Naive thymus-derived CD4-positive, alpha-beta T cell (primary cell): ENCODE measurements around the gene CFDP1. TPM values are rescaled to one million over a fixed set of nuclear protein-coding genes. Genes with fewer than 3 reads are reported as not detected.

Experiments
- ATAC-seq: fragments of 150-1000 bp; cut with Tn5 transposase; 2 replicates; pipeline ENCODE4 v1.10.0; 2021; ENCODE audit warnings: mild to moderate bottlenecking, moderate library complexity
- CTCF ChIA-PET: fragments of 350-600 bp; sonication (Branson Sonifier 250); formaldehyde crosslinking; loops from one replicate; lab custom pipeline; 2021; ENCODE audit warnings: antibody characterized with exemption; lab: Charles Lee
- POLR2A ChIA-PET: fragments of 350-600 bp; sonication (Branson Sonifier 250); formaldehyde crosslinking; loops from one replicate; lab custom pipeline; 2021; ENCODE audit warnings: antibody characterized with exemption, inconsistent platforms; lab: Charles Lee
- DNase-seq, 9 donors: peaks; one replicate each; pipeline versions ENCODE4 v3.0.0 to v3.0.0-alpha.2; 2020 to 2022; ENCODE audit warnings: mixed read lengths in 1 of 9
- H3K27ac ChIP-seq: one replicate; pipeline ENCODE4 v1.7.0; 2013; ENCODE audit warnings: mild to moderate bottlenecking, low read depth, low read length, moderate library complexity
- H3K27me3 ChIP-seq, 2 donors: one replicate each; pipeline ENCODE4 v1.7.0; 2013; ENCODE audit warnings: low read length in 2 of 2, mild to moderate bottlenecking in 2 of 2, moderate library complexity in 2 of 2; ENCODE audit not compliant: control insufficient read depth in 2 of 2, insufficient read depth in 2 of 2
- H3K36me3 ChIP-seq, 3 experiments: 1 replicate in 2 of 3; 2 replicates in 1 of 3; pipeline ENCODE4 v1.7.0; 2013; ENCODE audit warnings: low read length in 3 of 3, mild to moderate bottlenecking in 3 of 3, moderate library complexity in 1 of 3; ENCODE audit not compliant: insufficient read depth in 3 of 3, control insufficient read depth in 2 of 3
- H3K4me1 ChIP-seq, 2 donors: one replicate each; pipeline ENCODE4 v1.7.0; 2013; ENCODE audit warnings: low read length in 2 of 2, mild to moderate bottlenecking in 2 of 2, moderate library complexity in 1 of 2; ENCODE audit not compliant: control insufficient read depth in 2 of 2, insufficient read depth in 2 of 2
- H3K4me3 ChIP-seq: 2 replicates; pipeline ENCODE4 v1.7.0; 2013; ENCODE audit warnings: mild to moderate bottlenecking, low read length
- H3K9me3 ChIP-seq, 3 experiments: 1 replicate in 2 of 3; 2 replicates in 1 of 3; pipeline ENCODE4 v1.7.0; 2013; ENCODE audit warnings: low read length in 3 of 3; ENCODE audit not compliant: control insufficient read depth in 2 of 3
- H3K27ac Mint-ChIP-seq, 9 donors: one replicate each; pipeline ENCODE4 v1.8.0; 2020 to 2022; ENCODE audit warnings: mixed read lengths in 9 of 9, mild to moderate bottlenecking in 8 of 9, moderate library complexity in 5 of 9, inconsistent platforms in 2 of 9
- H3K27me3 Mint-ChIP-seq, 5 donors: one replicate each; pipeline ENCODE4 v1.8.0; 2021 to 2022; ENCODE audit warnings: mixed read lengths in 5 of 5, mild to moderate bottlenecking in 1 of 5
- H3K36me3 Mint-ChIP-seq, 5 donors: one replicate each; pipeline ENCODE4 v1.8.0; 2020 to 2022; ENCODE audit warnings: mixed read lengths in 5 of 5, mild to moderate bottlenecking in 3 of 5, inconsistent platforms in 1 of 5
- H3K4me1 Mint-ChIP-seq, 7 donors: one replicate each; pipeline ENCODE4 v1.8.0; 2020 to 2022; ENCODE audit warnings: mixed read lengths in 7 of 7, mild to moderate bottlenecking in 3 of 7, inconsistent platforms in 1 of 7
- H3K4me3 Mint-ChIP-seq, 10 donors: one replicate each; pipeline ENCODE4 v1.8.0; 2020 to 2022; ENCODE audit warnings: mild to moderate bottlenecking in 10 of 10, mixed read lengths in 10 of 10, moderate library complexity in 6 of 10, inconsistent platforms in 2 of 10
- H3K9me3 Mint-ChIP-seq, 11 donors: one replicate each; pipeline ENCODE4 v1.8.0; 2020 to 2022; ENCODE audit warnings: mixed read lengths in 11 of 11, mild to moderate bottlenecking in 4 of 11, inconsistent platforms in 1 of 11, moderate library complexity in 1 of 11
- intact Hi-C, 2 donors: fragments of 100-400 bp; cut with micrococcal nuclease; formaldehyde crosslinking; loops; one replicate each; pipeline ENCODE4 v1.15.1; 2023
- polyA plus RNA-seq, 2 donors: library from polyadenylated mRNA; unstranded; fragments of 300-500 nt; fragmentation: Illumina TruSeq; gene quantifications; one replicate each; pipeline ENCODE4 v1.2.3, GENCODE V29; 2021
- total RNA-seq, 6 experiments: library from RNA in 5 of 6; stranded (reverse) in 5 of 6; gene quantifications; 1 replicate in 5 of 6; 2 replicates in 1 of 6; pipeline ENCODE4 v1.2.3 and lab custom pipeline; 2021 to 2026

The CFDP1 gene
- total and polyA plus RNA-seq, 7 experiments from 2014 or later: 34.9 to 42.1 (median 39.4) TPM

DNA sequence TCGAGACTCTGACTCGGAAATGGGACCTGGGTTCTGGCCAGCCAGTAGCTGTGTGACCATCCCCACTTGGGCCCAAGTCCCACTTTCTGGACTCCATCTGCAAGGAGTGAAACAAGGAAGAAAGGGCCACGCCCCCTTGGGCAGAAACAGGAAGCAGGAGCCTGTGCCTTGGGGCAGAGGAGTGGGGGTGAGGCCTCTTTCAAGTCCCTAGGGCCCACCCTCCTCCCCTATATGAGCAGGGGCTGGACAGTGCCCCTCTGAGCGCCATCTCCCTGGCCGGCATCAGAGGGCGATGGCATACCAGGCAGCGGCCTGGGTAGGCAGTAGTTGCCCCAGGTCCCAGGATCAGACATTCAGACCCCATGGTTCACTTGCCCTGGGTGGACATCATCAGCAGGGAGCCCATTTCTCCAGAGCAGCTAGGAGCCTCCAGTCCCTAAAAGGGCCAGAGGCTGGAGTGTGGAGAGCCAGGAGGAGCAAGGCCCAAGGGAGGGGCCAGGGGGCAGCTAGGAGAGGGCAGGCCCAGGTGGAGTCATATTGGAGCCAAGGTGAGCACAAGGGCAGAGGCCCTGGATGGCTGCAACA is 189.0 kb downstream of the CFDP1 start:
- Mint-ChIP-seq H3K4me1 (peaks cover 0 to 4% (median 0%) of the 10 kb centered on the region in 7 donors), H3K9me3 (peaks cover 0 to 2% (median 0%) of the 10 kb centered on the region in 11 donors), H3K27me3 (peaks cover 0 to 23% (median 5%) of the 10 kb centered on the region in 5 donors), H3K4me3 (no peak overlapping the region), H3K27ac (no peak overlapping the region), H3K36me3 (no peaks in the 10 kb centered on the region)
- Histone ChIP-seq H3K27ac (no peak overlapping the region), H3K4me1 (no peaks in the 10 kb centered on the region), H3K9me3 (no peaks in the 10 kb centered on the region), H3K27me3 (no peaks in the 10 kb centered on the region), H3K4me3 (no peak overlapping the region), H3K36me3 (no peaks in the 10 kb centered on the region)
- ChIA-PET CTCF (no interaction called here), POLR2A (no interaction called here)
- ATAC-seq: no peak
- intact Hi-C loops: no loop called here
- DNase-seq: no peak

Other genes with a start within 250 kb of the CFDP1 start
- not detected for gene CTRB2, start 226.3 kb downstream of the CFDP1 start, total RNA-seq
- not detected for gene CTRB2, start 226.3 kb downstream of the CFDP1 start, polyA plus RNA-seq
- gene CTRB1, start 214.5 kb downstream of the CFDP1 start, total RNA-seq: not detected
- gene CTRB1, start 214.5 kb downstream of the CFDP1 start, polyA plus RNA-seq: not detected
- gene BCAR1, start 181.9 kb downstream of the CFDP1 start, total RNA-seq: not detected
- not detected for gene BCAR1, start 181.9 kb downstream of the CFDP1 start, polyA plus RNA-seq
- 10 to 100 TPM; 31.0 to 50.9 (median 46.6) TPM for gene TMEM170A, start 31.2 kb upstream of the CFDP1 start, total RNA-seq
- gene TMEM170A, start 31.2 kb upstream of the CFDP1 start, polyA plus RNA-seq: 10 to 100 TPM; 33.4 to 34.7 TPM
- gene CHST6, start 61.9 kb upstream of the CFDP1 start, total RNA-seq: under 1 TPM in 3 of 5 experiments, not detected in 2; 0.05 to 0.14 (median 0.11) TPM
- not detected for gene CHST6, start 61.9 kb upstream of the CFDP1 start, polyA plus RNA-seq
- gene CHST5, start 102.6 kb upstream of the CFDP1 start, total RNA-seq: not detected
- not detected for gene CHST5, start 102.6 kb upstream of the CFDP1 start, polyA plus RNA-seq
- 1 to 10 TPM; 1.5 to 3.9 (median 3.4) TPM for gene TMEM231, start 122.7 kb upstream of the CFDP1 start, total RNA-seq
- 1 to 10 TPM; 1.3 to 2.4 TPM for gene TMEM231, start 122.7 kb upstream of the CFDP1 start, polyA plus RNA-seq
- 10 to 100 TPM; 57.9 to 81.2 (median 75.6) TPM for gene GABARAPL2, start 132.9 kb upstream of the CFDP1 start, total RNA-seq
- 100 to 1,000 TPM; 187 to 293 TPM for gene GABARAPL2, start 132.9 kb upstream of the CFDP1 start, polyA plus RNA-seq
- 10 to 100 TPM; 41.3 to 69.4 (median 63.6) TPM for gene ADAT1, start 189.8 kb upstream of the CFDP1 start, total RNA-seq
- gene ADAT1, start 189.8 kb upstream of the CFDP1 start, polyA plus RNA-seq: 10 to 100 TPM; 35.6 to 36.1 TPM
- 100 to 1,000 TPM; 118 to 216 (median 123) TPM for gene KARS1, start 214.2 kb upstream of the CFDP1 start, total RNA-seq
- gene KARS1, start 214.2 kb upstream of the CFDP1 start, polyA plus RNA-seq: 100 to 1,000 TPM; 208 to 216 TPM
- 10 to 100 TPM; 70.8 to 90.4 (median 88.7) TPM for gene TERF2IP, start 214.3 kb upstream of the CFDP1 start, total RNA-seq
- 100 to 1,000 TPM; 105 to 168 TPM for gene TERF2IP, start 214.3 kb upstream of the CFDP1 start, polyA plus RNA-seq
- not detected for gene CPHXL2, start 243.5 kb upstream of the CFDP1 start, total RNA-seq
- gene CPHXL2, start 243.5 kb upstream of the CFDP1 start, polyA plus RNA-seq: not detected